ENCODE results near the gene MYO6. TPM values are rescaled to one million over a fixed set of nuclear protein-coding genes. Genes with fewer than 3 reads are reported as not detected.

The MYO6 gene

GRCh38 chr6:75952128-75952527 is 203.1 kb downstream of the MYO6 start:
- H3K4me1 ChIP-seq (ENCODE audit: control insufficient read depth in 2 of 2, insufficient read depth in 1 of 2, low read depth in 1 of 2, low read length in 2 of 2), result no peaks in the 10 kb centered on the region
- H3K4me3 ChIP-seq (ENCODE audit: low read length in 2 of 2), result no peak overlapping the region
- no peak overlapping the region for H3K18ac ChIP-seq (ENCODE audit: low read length)
- no peak overlapping the region for H3K14ac ChIP-seq (ENCODE audit: low read length)
- H3K23ac ChIP-seq (ENCODE audit: low read depth, low read length, poor library complexity), result no peak overlapping the region
- H2BK15ac ChIP-seq (ENCODE audit: low read length), result no peak overlapping the region
- H3K4me2 ChIP-seq (ENCODE audit: insufficient read depth, low read length, poor library complexity, severe bottlenecking), result no peak overlapping the region
- no peak overlapping the region for H2BK120ac ChIP-seq (ENCODE audit: low read depth, low read length)
- H3K4ac ChIP-seq (ENCODE audit: low read length), result no peak overlapping the region
- H3K27me3 ChIP-seq (ENCODE audit: control insufficient read depth in 3 of 3, insufficient read depth in 3 of 3, low read depth in 1 of 3, low read length in 3 of 3), result peaks cover 0 to 3% (median 0%) of the 10 kb centered on the region in 3 experiments
- no peak overlapping the region for H4K91ac ChIP-seq (ENCODE audit: low read depth, low read length, poor library complexity)
- H4K8ac ChIP-seq (ENCODE audit: low read depth, low read length), result no peak overlapping the region
- no peak overlapping the region for H3K27ac ChIP-seq (replicated peaks; ENCODE audit: low read length)
- no peaks in the 10 kb centered on the region for H3K36me3 ChIP-seq (replicated peaks in 1 of 2; ENCODE audit: control insufficient read depth in 2 of 2, insufficient read depth in 2 of 2, low read length in 2 of 2)
- H2BK12ac ChIP-seq (ENCODE audit: low read length), result no peak overlapping the region
- DNase-seq (ENCODE audit: low spot score), result no peak
- no peaks in the 10 kb centered on the region for H3K9me3 ChIP-seq (replicated peaks in 1 of 2; ENCODE audit: control insufficient read depth in 2 of 2, insufficient read depth in 1 of 2, low read depth in 1 of 2, low read length in 2 of 2)
- no peak overlapping the region for H3K9ac ChIP-seq (ENCODE audit: low read depth, low read length, poor library complexity)
- no CpG with 5 or more reads among the region's 3 CpGs for WGBS, 2 donors (ENCODE audit: extremely low coverage in 2 of 2, insufficient read length in 2 of 2, insufficient replicate concordance in 1 of 2)
- no peak overlapping the region for H2AK5ac ChIP-seq (ENCODE audit: low read depth, low read length)
- H2AFZ ChIP-seq (ENCODE audit: low read length), result no peak overlapping the region
- no peak overlapping the region for H2BK5ac ChIP-seq (ENCODE audit: low read length)
- no peaks in the 10 kb centered on the region for H3K79me1 ChIP-seq (ENCODE audit: low read depth, low read length)

DNA sequence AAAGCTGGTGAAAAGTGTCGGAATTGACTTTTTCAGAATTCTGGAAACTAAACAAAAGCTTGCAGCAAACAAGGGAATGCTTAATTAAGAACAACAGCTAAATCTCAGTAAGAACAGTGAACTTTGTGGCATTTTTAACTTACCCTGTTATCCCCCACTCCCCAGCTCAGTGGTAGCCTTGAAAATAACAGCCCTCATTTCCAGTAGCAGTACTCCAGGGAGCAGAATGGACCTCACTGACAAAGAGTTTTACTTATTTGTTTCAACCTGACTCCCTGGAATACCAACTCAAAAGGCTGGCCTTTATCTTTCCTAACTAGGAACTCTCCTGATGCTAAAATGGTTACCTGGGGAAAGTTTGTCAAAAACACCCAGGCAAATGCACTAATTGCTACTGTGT is 214.5 kb downstream of the MYO6 start:
- no peak overlapping the region for H2BK5ac ChIP-seq (ENCODE audit: low read length)
- no peaks in the 10 kb centered on the region for H3K9me3 ChIP-seq (replicated peaks in 1 of 2; ENCODE audit: control insufficient read depth in 2 of 2, insufficient read depth in 1 of 2, low read depth in 1 of 2, low read length in 2 of 2)
- no peaks in the 10 kb centered on the region for H3K27me3 ChIP-seq (ENCODE audit: control insufficient read depth in 3 of 3, insufficient read depth in 3 of 3, low read depth in 1 of 3, low read length in 3 of 3)
- no peaks in the 10 kb centered on the region for H3K36me3 ChIP-seq (replicated peaks in 1 of 2; ENCODE audit: control insufficient read depth in 2 of 2, insufficient read depth in 2 of 2, low read length in 2 of 2)
- H3K4me3 ChIP-seq (ENCODE audit: low read length in 2 of 2), result no peak overlapping the region
- no peak overlapping the region for H3K9ac ChIP-seq (ENCODE audit: low read depth, low read length, poor library complexity)
- H2BK120ac ChIP-seq (ENCODE audit: low read depth, low read length), result no peak overlapping the region
- no peaks in the 10 kb centered on the region for H3K79me1 ChIP-seq (ENCODE audit: low read depth, low read length)
- DNase-seq (ENCODE audit: low spot score), result no peak
- peaks cover 5 to 6% of the 10 kb centered on the region in 2 donors for H3K4me1 ChIP-seq (ENCODE audit: control insufficient read depth in 2 of 2, insufficient read depth in 1 of 2, low read depth in 1 of 2, low read length in 2 of 2)
- no CpG with 5 or more reads among the region's 1 CpG for WGBS, 2 donors (ENCODE audit: extremely low coverage in 2 of 2, insufficient read length in 2 of 2, insufficient replicate concordance in 1 of 2)
- no peak overlapping the region for H2AK5ac ChIP-seq (ENCODE audit: low read depth, low read length)
- H3K27ac ChIP-seq (replicated peaks; ENCODE audit: low read length), result peak overlapping the region; percentile 55
- no peak overlapping the region for H3K4ac ChIP-seq (ENCODE audit: low read length)
- no peak overlapping the region for H2BK15ac ChIP-seq (ENCODE audit: low read length)
- H4K91ac ChIP-seq (ENCODE audit: low read depth, low read length, poor library complexity), result no peak overlapping the region
- H3K4me2 ChIP-seq (ENCODE audit: insufficient read depth, low read length, poor library complexity, severe bottlenecking), result no peak overlapping the region
- H3K14ac ChIP-seq (ENCODE audit: low read length), result no peak overlapping the region
- H3K18ac ChIP-seq (ENCODE audit: low read length), result no peak overlapping the region
- no peak overlapping the region for H2AFZ ChIP-seq (ENCODE audit: low read length)
- no peak overlapping the region for H4K8ac ChIP-seq (ENCODE audit: low read depth, low read length)
- H2BK12ac ChIP-seq (ENCODE audit: low read length), result no peak overlapping the region
- H3K23ac ChIP-seq (ENCODE audit: low read depth, low read length, poor library complexity), result no peak overlapping the region

DNA sequence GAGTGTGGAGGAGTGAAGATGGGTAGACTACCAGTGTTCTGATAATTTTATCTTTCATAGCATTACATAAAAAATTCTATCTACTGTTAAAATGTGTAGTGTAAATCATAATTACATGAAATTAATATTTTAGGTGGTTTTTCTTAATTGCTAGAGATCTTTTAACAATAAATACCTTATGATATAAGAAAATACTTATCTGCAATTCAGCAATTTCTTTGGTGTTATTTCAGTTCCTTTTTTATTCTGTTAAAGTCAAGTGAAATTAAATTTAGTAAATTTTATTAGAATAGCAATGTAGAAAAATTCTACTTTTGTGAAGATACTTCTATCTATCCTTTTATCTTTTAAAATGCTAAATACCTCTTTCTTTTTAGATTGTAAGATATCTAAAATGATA is 219.1 kb downstream of the MYO6 start:
- no peak for DNase-seq (ENCODE audit: low spot score)
- Histone ChIP-seq H2AK5ac (ENCODE audit: low read depth, low read length) (no peak overlapping the region), H3K18ac (ENCODE audit: low read length) (no peak overlapping the region), H2BK12ac (ENCODE audit: low read length) (no peak overlapping the region), H3K23ac (ENCODE audit: low read depth, low read length, poor library complexity) (no peak overlapping the region), H3K9me3 (replicated peaks in 1 of 2; ENCODE audit: control insufficient read depth in 2 of 2, insufficient read depth in 1 of 2, low read depth in 1 of 2, low read length in 2 of 2) (no peaks in the 10 kb centered on the region), H2BK120ac (ENCODE audit: low read depth, low read length) (no peak overlapping the region), H3K9ac (ENCODE audit: low read depth, low read length, poor library complexity) (no peak overlapping the region), H3K27me3 (ENCODE audit: control insufficient read depth in 3 of 3, insufficient read depth in 3 of 3, low read depth in 1 of 3, low read length in 3 of 3) (no peaks in the 10 kb centered on the region), H3K4me3 (ENCODE audit: low read length in 2 of 2) (no peak overlapping the region), H4K91ac (ENCODE audit: low read depth, low read length, poor library complexity) (no peak overlapping the region), H3K4me1 (ENCODE audit: control insufficient read depth in 2 of 2, insufficient read depth in 1 of 2, low read depth in 1 of 2, low read length in 2 of 2) (peaks cover 0 to 3% of the 10 kb centered on the region in 2 donors), H2AFZ (ENCODE audit: low read length) (no peak overlapping the region), H3K4me2 (ENCODE audit: insufficient read depth, low read length, poor library complexity, severe bottlenecking) (no peak overlapping the region), H3K4ac (ENCODE audit: low read length) (no peak overlapping the region), H3K14ac (ENCODE audit: low read length) (no peak overlapping the region), H4K8ac (ENCODE audit: low read depth, low read length) (no peak overlapping the region), H3K79me1 (ENCODE audit: low read depth, low read length) (no peaks in the 10 kb centered on the region), H3K27ac (replicated peaks; ENCODE audit: low read length) (no peak overlapping the region), H2BK5ac (ENCODE audit: low read length) (no peak overlapping the region), H2BK15ac (ENCODE audit: low read length) (no peak overlapping the region), H3K36me3 (replicated peaks in 1 of 2; ENCODE audit: control insufficient read depth in 2 of 2, insufficient read depth in 2 of 2, low read length in 2 of 2) (no peaks in the 10 kb centered on the region)

Small RNAs within 50 kb of the gene (small RNA-seq; reads per million reads assigned to genes)
- gene RF00019 (ENCODE audit: insufficient read depth), result not detected
- not detected for gene RNA5SP209 (ENCODE audit: insufficient read depth)
- gene RNU6-155P (ENCODE audit: insufficient read depth), result not detected
